NCI-H1417 (cell line): ENCODE data around the gene SEMA3A.

Source experiments
- DNase-seq, 3 experiments: peaks; one replicate each; lab custom pipeline; 2025; lab: John Stamatoyannopoulos, UW

SEMA3A gene

DNA sequence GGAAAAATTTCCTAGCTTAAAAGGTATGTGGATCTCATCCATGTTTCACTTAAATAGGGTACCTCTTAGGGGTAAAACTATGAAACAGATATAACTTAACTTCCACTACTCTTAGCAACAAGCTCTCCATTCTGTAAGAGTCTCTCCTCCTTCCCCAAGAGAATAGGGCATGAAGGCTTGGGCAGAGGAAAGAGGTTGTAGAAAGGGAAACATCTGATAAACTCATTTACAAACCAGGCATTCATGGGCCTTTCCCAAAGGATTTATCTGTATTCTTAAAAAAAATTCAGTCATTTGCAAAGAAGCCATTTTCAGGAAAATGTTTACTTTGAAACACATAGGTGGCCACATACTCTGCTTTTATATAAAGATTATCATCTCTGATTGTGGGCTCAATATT, 82.7 kb downstream of the SEMA3A start:
- DNase-seq: no peak

DNA sequence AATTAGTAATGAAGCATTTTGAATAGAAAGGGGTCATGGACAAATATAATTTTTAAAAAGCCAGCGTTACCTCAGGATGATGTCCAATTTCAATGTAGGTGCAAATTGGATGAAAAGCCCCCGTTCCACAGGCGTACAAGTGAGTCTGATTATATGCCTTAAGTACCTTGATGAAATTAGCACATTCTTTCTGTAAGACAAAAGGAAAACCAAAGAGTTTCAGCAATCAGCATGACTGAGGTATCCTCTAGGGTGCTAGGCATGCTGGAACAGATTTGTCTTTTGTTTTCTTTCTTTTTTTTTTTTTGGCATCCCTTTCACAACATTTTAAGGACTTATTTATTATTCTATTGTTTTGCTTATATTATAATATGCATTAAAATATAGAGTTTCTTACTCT, 84.2 kb downstream of the SEMA3A start:
- DNase-seq: no peak

DNA sequence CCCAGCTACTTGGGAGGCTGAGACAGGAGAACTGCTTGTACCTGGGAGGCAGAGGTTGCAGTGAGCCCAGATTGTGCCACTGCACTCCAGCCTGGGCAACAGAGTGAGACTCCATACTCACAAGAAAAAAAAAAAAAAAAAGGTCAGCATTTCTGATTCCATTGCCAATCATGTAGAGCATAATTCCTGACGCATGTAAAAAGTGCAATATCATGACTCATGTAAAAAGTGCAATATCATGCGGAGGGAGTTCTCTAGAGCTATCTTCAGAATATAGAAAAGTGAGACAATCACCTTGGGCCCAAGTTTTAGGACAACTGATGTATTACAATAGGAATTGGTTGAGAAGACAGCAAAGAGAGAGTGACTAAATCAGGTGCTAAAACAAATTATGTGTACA, 85.8 kb downstream of the SEMA3A start:
- DNase-seq: no peak

DNA sequence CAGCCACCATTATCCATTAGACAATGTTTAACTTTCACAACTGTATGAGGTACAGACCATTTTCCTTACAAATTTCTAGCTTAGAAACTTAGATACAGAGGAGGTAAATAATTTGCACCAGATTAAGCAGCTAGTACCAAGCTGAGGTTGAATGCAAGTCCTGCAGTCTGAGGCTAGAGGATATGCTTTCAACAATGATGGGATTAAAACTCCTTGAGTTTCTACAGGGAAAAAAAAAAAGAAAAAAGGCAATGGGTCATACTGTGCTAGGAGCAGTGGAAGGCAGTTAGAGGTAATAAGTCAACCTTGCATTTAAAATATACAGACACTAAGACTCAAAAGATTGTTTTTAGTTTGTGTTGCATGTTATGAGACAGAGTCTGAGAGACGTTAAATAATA, 86.5 kb downstream of the SEMA3A start:
- no peak for DNase-seq

DNA sequence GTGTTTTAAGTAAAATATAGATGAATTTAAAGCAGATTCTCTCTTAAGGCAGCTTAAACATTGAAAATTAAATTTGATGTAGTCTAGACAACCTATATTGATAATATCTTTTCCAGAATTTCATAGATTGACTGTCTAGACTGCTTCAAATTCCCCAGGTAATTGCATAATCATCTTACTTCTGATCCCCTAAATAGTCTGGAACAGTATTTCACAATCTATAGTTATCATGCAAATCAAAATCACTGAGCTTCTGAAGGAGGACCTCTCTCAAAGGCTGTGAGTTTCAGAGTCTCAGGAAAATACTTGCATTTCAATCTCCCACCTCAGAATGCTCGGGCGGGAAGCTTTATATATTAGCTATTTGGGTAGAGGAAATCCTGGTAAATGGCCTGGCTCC, 87.3 kb downstream of the SEMA3A start:
- no peak for DNase-seq

DNA sequence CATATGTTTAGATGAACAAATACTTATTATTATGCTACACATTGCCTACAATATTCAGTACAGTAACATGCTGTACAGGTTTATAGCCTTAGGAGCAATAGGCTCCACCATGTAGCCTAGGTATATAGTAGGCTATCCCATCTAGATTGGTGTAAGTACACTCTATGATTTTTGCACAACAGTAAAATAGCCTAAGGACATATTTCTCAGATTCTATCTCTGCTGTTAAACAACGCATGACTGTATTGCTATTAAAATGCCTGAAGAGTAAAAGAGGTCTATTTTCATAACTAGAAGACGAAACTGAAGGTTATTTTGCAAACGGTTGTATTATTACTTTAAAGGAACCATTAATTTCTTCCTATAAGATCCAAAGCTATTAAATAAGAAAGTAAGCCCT, 88.3 kb downstream of the SEMA3A start:
- DNase-seq: no peak

DNA sequence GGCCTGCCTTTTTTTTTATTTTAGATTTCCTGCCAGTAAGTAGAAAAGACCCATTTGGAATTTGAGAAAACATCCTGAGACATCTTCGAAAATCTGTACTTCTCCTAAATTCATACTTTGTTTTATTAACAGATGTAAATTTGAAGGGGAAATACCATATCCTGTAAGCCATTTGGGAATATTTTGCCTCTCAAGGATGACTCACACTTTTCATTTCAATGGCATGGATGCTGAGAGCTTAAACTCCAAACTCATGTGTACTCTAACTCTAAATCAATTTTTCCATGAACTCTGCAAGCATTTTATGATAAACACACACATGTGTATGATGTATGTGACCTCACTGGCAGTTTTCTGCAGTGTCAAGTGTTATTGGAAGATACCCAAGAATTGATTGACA, 89.0 kb downstream of the SEMA3A start:
- no peak for DNase-seq

DNA sequence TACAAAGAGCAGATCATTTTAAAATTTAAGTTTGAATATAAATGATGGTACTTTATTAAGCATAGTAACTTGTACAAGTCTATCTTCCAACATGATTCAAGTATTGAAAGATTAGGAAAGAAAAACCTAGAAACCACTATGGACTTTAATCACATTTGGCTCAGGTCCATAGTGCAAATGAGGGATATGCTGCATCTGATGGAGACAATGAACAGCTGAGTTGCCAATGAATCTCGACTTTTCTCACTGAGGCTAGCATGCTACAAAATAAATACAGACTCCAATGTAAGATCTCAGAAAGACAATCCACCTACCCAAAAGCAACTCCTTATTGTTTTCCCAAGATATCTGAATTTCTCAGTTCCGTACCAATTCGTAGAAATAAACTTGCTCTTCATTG, 89.8 kb downstream of the SEMA3A start:
- no peak for DNase-seq

DNA sequence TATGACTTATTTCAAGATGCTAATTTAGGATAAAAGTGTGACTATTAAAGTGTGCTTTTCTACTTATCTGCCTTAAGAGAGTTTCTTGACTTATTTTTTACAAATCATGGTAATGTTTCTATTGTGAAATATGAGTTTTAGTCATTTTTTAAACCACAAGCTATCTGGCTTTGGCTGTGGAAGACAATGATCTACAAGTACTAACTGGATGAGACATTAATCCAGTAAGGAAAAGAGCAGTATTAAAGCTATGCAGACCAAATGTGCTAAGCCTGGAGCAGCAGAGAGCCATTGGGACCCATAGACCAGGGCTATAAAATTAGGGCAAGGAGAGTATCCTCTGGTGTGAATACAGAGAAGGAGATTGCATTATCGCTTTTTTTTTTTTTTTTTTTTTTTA, 92.4 kb downstream of the SEMA3A start:
- no peak for DNase-seq

DNA sequence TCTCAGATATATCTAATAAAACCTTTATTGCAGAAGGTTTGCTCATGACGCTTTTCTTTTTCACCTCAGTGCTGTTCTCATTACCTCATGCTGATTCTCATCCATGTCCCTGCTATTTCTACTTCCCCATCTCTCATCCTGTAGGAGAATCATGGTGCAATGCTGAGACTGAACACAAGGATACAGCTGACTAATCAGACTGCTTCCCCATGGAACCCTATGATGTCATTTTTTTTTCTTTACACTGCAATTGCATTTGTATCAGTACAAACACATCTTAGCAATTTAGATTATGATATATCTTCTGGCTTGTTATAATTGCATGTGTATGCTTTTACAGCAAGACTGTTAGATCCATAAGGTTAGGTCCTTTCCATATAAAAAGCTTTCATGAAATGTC, 93.7 kb downstream of the SEMA3A start:
- no peak for DNase-seq

DNA sequence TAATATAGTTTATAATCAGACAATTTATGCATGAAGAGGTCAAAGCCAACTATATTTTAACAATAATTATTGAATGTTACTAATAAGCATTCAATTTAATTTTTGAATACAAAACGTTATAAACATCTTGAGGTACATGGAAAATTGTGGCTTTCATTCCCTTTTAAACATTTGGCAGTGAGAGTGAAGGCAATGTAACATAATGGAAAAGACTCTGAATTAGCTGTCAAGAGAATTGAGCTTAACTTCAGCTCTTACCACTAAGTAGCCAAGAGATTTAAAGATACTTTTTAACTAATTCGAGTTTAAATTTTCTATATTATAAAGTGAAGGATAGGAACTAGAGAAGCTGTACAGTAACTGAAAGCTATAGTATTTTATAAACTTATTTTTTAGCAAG, 98.6 kb downstream of the SEMA3A start:
- DNase-seq: no peak

DNA sequence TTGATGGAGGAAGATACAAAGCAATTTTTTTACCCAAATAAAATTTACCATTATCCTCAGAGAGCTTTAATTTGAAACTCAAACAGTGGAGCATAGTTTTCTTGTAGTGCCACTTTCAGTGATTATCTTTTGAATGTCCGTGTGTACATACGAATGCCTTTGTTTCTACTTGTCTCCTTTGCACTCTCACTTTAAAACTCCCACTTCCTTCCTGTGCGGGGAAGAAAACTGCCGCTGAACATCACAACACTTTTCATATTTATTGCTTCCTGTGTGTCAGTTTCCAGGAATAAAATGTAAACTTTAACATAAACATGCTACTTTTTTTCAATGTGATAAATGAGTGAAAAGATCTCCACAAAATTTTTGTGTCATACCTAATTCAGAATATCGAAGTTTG, 102.4 kb downstream of the SEMA3A start:
- no peak for DNase-seq

DNA sequence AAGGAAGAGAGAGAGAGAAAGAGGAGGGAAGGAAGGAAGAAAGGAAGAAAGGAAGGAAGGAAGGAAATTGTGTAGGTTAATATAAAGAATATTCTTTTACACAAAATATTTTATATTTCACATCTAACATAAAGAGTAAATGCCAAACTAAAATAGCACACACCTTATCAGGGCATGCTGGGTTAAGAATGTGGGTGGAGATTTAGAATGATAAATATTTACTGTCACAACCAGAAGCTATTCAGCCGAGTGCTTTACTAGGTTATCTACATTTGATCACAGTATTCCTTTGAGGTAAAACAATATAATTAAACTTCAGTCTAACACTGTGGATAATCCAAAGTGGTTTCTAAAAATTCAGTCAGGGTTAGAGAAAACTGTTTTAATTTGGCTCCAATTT, 103.3 kb downstream of the SEMA3A start:
- DNase-seq: no peak

DNA sequence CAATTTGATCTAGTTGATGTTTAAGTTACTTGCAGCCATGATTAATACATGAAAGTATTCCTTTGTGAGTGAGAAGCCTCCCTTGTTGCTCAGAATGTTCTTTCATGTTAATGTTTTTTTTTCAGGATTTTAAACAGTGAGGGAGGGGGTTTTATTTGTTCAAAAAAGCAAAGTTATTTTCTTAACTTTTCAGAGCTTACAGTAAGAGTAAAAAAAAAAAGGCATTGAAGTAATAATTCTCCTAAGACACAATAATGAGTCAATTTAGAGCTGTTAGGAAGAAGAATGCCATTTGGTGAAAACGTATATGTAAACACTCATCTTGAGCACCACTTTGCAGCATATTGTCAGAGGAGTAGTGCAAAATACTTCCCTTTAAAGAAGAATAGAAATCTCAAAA, 105.8 kb downstream of the SEMA3A start:
- peak; percentile 8 to 73 (median 51) for DNase-seq

DNA sequence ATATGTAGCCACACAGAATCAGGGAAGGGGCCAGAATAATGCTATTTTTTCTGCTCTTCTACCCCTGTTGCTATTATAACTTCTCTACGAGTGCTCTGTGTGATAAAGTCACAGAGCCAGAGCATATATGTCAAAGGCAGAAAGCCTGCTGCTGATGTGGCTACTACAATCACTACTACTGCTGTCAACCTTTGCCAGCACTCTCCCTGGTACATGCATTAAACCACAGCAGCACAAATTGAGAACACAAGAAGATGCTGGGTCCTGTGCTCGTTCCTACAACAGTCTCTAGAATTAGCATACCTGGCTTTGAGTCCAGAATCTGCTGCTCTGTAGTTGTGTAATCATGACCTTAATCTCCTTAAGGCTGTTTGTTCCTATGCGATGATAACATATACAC, 108.6 kb downstream of the SEMA3A start:
- no peak for DNase-seq

DNA sequence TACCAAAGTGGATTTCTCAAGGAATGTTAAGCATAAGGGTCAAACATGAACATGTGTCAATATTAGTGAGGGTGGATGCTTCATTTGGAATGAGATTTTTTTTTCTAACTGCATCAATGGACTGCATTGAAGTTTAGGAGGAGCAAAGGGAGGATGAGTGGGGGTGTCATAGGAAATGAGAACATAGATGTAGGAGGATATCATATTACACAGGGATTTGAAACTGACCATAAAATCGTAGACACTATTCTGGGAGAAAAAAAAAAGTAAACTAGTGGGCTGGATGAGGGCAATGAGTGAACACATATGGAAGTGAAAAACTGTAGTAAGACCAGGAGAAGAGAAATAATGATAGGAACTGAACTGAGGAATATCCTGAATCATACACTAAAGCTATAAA, 109.4 kb downstream of the SEMA3A start:
- no peak for DNase-seq

DNA sequence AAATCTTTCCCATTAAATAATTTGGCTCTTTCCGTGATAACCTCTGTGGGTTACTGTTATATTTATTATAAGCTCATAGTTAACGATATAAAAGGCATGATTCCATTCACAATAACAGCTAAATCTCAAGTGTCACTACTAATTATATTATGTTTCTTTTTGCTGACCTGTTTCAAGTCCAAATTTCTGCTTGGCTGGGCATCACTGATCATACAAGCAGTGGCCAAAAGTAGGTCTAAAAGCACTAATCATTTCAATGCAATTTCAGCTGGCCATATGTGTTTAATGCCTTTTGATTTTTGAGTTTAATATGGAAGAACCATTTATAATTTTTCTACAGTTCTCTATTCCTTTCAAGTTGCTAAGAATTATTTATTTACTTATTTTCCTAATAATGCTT, 110.7 kb downstream of the SEMA3A start:
- peak in 1 of 3 experiments; percentile 45 for DNase-seq

DNA sequence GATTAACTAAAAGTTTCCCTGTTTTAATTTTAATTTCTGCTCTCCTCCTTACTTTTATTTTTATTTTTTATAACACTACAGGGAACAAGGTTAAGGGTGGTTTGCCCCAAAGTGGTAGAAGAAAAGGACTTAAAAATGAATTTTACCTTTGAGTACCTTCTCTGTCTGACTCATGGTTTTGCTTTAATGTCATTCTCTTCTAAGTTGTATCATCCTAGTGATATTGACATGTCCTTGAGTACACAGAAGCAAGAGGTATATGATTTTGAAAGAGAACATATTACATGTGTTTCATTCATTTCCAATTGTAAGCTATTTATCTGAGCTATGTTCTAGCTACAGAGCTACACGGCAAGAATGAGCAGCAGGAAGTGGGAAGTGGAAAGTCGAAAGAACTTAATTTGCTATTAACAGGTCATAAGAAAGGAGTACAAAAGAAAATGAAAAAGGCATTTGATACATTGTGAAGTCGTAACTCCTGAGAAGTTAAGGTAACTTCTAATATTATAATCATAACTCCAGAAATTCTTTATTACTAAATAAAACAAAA, 112.5 kb downstream of the SEMA3A start:
- no peak for DNase-seq

DNA sequence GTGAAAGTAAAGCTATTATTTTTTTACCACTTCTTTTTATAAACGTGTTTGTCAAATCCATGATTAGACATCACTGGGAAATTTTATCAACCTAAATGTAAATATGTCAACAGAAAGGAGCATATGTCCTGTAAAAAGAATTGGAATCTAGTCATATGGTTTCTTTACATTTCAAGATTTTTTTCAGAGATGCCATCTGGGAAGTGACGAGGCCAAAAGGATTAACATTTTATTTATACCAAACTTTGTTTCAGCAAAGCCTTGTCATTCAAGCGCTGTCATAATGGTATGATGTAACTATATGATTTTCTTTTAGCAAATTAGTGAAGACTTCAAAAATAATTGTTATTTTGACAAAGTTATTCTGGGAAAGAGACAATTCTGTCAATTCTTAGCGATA, 117.3 kb downstream of the SEMA3A start:
- no peak for DNase-seq

DNA sequence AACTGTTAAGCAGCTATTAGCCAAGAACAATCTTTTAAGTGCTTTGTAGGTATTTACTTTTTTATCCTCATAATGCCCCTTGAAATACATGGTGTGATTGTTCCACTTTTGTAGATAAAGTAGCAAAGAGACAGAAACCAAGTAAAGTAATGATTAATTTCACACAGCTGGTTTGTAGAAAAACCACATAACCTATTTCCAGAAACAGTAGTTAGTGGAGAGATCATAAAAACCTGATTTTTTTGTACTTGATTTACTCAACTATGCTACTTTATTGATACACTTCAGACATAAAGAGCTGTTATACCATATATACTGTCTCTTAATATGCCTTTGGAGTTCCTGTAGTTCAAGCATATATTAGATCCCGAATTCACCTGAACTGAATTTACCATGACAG, 118.4 kb downstream of the SEMA3A start:
- no peak for DNase-seq

DNA sequence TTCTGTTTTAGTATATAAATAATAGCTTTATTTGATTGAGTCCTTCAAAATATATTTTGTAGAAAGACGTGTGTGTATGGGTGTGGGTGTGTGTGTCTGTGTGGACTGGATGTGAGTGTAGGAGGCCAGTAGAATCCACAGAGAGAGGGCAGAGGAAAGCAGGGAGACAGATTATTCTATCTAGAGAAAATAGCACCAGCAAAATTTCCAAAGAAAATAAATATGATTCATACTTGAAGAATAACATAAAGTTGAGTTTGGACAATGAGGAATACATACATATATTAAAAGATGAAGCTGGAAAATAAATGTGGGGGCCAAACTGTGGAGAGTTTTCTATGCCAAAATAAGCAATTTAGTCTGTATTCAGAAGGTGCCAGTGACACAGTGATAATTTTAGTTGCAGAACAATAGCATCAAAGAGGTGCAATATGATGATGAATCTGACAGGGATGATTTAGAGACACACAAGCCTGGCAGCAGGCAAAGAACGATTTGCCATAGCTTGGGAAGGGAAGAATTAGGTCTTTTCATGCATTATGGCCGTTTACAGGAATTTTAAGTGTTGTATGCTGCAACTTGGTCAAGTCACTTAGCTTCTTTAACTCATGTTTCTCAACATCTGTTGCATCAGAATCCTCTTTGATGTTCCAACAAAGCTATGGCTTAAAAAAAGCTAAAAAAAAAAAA, 121.3 kb downstream of the SEMA3A start:
- DNase-seq: peak in 1 of 3 experiments; percentile 29

DNA sequence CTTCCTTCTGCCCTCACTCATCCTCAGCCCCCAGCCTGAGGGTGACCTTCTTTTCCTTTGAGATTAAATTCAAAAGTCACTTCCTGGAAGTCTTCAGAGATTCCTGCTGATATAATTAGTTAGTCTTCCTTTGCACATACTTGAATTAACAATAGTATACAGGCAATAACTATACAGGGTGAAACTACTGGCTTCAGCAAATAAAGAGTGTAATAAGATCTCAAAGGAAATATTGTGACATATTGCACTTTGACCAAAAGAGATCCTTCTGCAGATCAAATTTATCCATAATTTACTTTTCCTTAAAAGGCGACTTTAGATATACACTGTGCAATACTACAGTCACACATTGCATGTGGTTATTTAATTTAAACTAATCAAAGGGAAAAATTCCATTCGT, 123.8 kb downstream of the SEMA3A start:
- no peak for DNase-seq

DNA sequence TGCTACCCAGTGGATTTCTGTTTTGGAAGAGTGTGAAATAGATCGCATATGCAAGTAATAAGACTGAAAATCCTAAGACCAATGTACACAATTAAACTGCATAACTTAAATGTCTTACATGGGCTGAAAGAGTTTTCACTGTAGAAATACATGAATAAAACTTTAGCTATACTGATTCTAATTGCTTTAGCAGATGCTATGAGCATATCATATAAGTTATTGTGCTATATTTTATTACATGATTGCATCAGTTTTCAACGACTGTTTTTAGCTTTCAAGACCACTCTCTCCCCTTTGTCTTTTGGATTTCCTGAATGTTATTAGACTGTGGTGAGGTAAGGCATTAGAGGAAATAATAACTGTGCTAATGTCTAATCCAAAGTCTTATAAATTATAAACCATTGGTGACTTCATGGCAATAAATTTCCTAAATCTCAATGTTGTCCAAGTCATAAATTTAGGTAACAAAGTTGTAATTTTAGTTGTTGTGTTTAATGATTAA, 124.5 kb downstream of the SEMA3A start:
- no peak for DNase-seq

DNA sequence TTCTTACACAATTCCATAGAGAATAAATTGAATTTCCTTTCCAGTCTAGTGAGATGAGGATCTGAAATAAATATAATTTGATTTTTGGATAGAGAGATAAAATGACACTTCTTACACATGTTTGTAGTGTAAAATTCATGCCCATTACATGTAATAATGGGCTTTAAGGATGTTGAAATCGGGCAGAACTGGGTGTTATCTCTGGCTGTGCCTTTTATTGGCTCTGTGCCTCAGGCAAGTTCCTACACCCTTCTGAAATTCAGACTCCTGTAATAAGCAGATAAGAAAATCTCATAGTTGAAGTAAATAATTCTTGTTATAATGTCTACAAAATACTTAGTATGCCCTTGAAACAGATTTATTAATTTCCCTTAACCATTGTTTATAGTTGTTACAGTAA, 125.6 kb downstream of the SEMA3A start:
- DNase-seq: no peak
